RWPE1 (cell line): ENCODE data around the gene FXN.

Experiments
- CTCF ChIA-PET: fragments of 350-600 bp; sonication (Branson Sonifier 250); formaldehyde crosslinking; extraction: SDS; loops from one replicate; lab custom pipeline; 2021; lab: Yijun Ruan, JAX
- POLR2A ChIA-PET: fragments of 400-600 bp; formaldehyde crosslinking; extraction: SDS; loops from one replicate; lab custom pipeline; 2020; ENCODE audit warnings: antibody characterized with exemption; ENCODE audit not compliant: low non-redundant PET; lab: Yijun Ruan, JAX
- DNase-seq: peaks from one replicate; pipeline ENCODE4 v3.0.0; 2012; ENCODE audit warnings: low spot score
- H3K27ac ChIP-seq: fragments of 450-650 bp; 2 replicates; pipeline ENCODE4 v1.5.1; 2017
- CTCF ChIP-seq: fragments of 450-650 bp; conservative IDR thresholded peaks from 2 replicates; pipeline ENCODE4 v1.5.1; 2017; ENCODE audit warnings: low read depth, mild to moderate bottlenecking

Gene FXN

DNA sequence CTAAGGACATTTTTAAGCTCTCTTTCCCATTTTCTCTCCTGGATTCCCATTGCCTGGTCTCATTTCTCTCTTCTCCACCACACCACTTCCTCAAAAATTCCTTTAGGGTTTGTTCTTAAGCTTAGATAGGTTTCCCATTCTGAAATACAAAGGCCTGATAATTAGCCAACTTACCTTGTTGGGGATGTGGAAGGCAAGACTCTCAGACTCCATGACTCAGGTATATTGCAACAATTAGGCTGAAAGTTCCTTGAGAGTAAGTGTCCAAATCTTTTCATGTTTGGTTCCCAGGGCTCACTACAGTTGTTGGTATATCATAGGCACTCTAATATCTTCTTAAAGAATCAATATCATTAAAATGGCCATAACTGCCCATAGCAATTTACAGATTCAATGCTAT is 43.6 kb downstream of the FXN start:
- H3K27ac ChIP-seq = no peak overlapping the region
- CTCF ChIA-PET = interaction anchor here (1.1 kb wide), 1 partner anchor 78 kb away, joined by 3 read pairs; no protein-coding TSS in a partner anchor
- DNase-seq = peak; percentile 39
- TF ChIP-seq CTCF = no peak
- POLR2A ChIA-PET = no interaction called here

- ChIA-PET CTCF (interaction anchor here (0.5 kb wide), 1 partner anchor 1923 kb away, joined by 5 read pairs; no protein-coding TSS in a partner anchor), POLR2A (no interaction called here)
- DNase-seq = no peak
- H3K27ac ChIP-seq = no peak overlapping the region
- TF ChIP-seq CTCF = no peak
Observed at GRCh38 chr9:69081261-69081660, 45.7 kb downstream of the FXN start.

DNA sequence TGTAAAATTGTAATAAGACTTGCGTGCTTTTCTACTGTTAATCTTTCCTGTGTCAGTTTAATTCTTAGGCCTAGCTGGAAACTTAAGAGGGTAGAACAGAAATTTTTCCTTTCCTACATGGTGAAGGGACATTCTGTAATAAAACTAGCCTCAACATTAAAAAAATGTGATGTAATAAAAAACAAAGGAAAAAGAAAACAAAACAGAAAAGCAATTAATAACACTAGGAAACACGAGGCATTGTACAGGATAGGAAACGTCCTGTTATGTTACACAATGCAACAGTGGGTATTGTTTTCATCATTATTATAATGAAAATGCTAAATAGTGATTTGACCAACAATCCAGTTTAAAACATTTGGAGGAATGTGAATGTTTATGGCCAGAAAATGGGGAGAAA is 47.8 kb downstream of the FXN start:
- no peak for DNase-seq
- H3K27ac ChIP-seq = no peak overlapping the region
- TF ChIP-seq CTCF = no peak
- POLR2A ChIA-PET = no interaction called here
- CTCF ChIA-PET = interaction anchor here (0.6 to 1.3 kb wide), 4 partner anchors 9 to 110 kb away, joined by 3 read pairs; no protein-coding TSS in a partner anchor

DNA sequence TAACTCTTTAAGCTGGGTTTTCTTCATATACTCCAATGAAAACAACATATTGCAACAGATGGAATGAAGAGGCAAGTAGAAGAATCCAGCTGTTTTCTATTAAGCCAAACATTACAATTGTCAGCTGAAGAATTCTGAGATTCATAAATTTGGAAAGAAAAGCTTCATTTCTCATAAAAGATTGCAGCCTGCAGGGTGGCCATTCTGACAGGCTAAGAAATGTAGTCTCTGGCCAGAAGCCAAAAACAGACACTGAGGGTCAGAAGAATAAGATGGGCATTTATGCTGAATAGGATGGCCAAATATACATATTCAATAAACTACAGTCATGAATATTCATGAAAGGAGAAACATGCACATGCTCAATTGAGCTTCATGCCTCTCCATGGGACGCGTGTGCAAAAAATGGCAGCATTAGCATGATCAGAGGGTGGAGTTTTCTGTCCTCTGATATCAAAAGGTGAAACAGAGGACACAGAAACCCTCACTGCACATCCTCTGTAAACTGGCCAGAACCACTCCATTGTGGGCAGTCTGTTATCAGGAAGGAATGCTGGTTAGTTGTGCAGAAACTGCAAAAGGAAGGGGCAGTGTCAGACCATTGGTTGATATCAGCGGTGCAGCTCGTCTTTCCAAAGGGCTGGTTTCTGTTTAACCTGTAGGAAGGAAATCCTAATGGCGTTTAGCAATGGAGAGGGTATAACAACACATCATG is 50.2 kb downstream of the FXN start:
- H3K27ac ChIP-seq = no peak overlapping the region
- CTCF ChIA-PET = interaction anchor here (1.3 kb wide), 1 partner anchor 93 kb away, joined by 3 read pairs; no protein-coding TSS in a partner anchor

GRCh38 chr9:69086312-69086711 is 50.8 kb downstream of the FXN start:
- ChIA-PET CTCF (interaction anchor here (1.3 kb wide), 1 partner anchor 92 kb away, joined by 3 read pairs; no protein-coding TSS in a partner anchor), POLR2A (no interaction called here)
- DNase-seq = no peak
- no peak for TF ChIP-seq CTCF
- H3K27ac ChIP-seq = no peak overlapping the region

More for the DNA sequence above, 50.2 kb downstream of the FXN start:
- POLR2A ChIA-PET = no interaction called here
- TF ChIP-seq CTCF = no peak
- no peak for DNase-seq

- ChIA-PET CTCF (interaction anchor here (0.7 kb wide), 1 partner anchor 13 kb away, joined by 3 read pairs; no protein-coding TSS in a partner anchor), POLR2A (no interaction called here)
- no peak overlapping the region for H3K27ac ChIP-seq
- no peak for DNase-seq
- no peak for TF ChIP-seq CTCF
Observed at GRCh38 chr9:69086769-69087168, 51.2 kb downstream of the FXN start.
